SK-N-SH treated with all-trans-retinoic acid at 6 μM for 48 hours (cell line): Measurements from ENCODE around the gene CANT1.

Experiments used
- ARNTL ChIP-seq: fragments of 450-650 bp; formaldehyde crosslinking; IDR thresholded peaks from 2 replicates; pipeline ENCODE4 v1.5.0; 2020; ENCODE audit warnings: low read depth, mild to moderate bottlenecking, moderate library complexity, borderline replicate concordance
- BACH2 ChIP-seq: fragments of 250-450 bp; sonication (Bioruptor Pico); IDR thresholded peaks from 2 replicates; pipeline ENCODE4 v1.9.0; 2021; ENCODE audit warnings: mild to moderate bottlenecking, borderline replicate concordance
- CSDC2 ChIP-seq: fragments of 250-450 bp; sonication (Bioruptor Pico); IDR thresholded peaks from 2 replicates; pipeline ENCODE4 v1.5.0; 2020; ENCODE audit warnings: mild to moderate bottlenecking, moderate library complexity
- OSR1 ChIP-seq: fragments of 250-450 bp; sonication (Bioruptor Pico); IDR thresholded peaks from 2 replicates; pipeline ENCODE4 v1.8.0; 2022; ENCODE audit warnings: moderate library complexity, mild to moderate bottlenecking, inconsistent platforms
- RARB ChIP-seq: fragments of 250-450 bp; sonication (Bioruptor Pico); IDR thresholded peaks from 2 replicates; pipeline ENCODE4 v1.8.0; 2021; ENCODE audit warnings: mild to moderate bottlenecking, moderate library complexity
- SNAI2 ChIP-seq: fragments of 250-450 bp; sonication (Bioruptor Pico); IDR thresholded peaks from 2 replicates; pipeline ENCODE4 v1.5.0; 2020; ENCODE audit warnings: mild to moderate bottlenecking, moderate library complexity
- ZFP30 ChIP-seq: fragments of 450-650 bp; formaldehyde crosslinking; IDR thresholded peaks from 2 replicates; pipeline ENCODE4 v1.5.0; 2022; ENCODE audit warnings: mild to moderate bottlenecking, moderate library complexity
- ZNF70 ChIP-seq: fragments of 450-650 bp; formaldehyde crosslinking; IDR thresholded peaks from 2 replicates; pipeline ENCODE4 v1.5.0; 2020; ENCODE audit warnings: mild to moderate bottlenecking, moderate library complexity
- ZNF8 ChIP-seq: fragments of 450-650 bp; formaldehyde crosslinking; IDR thresholded peaks from 2 replicates; pipeline ENCODE4 v1.5.0; 2020; ENCODE audit warnings: mild to moderate bottlenecking, moderate library complexity
- TF ChIP-seq, protein P1 (sequence below): fragments of 250-450 bp; sonication (Bioruptor Pico); IDR thresholded peaks from 2 replicates; pipeline ENCODE4 v1.8.0; 2020; ENCODE audit warnings: mild to moderate bottlenecking, moderate library complexity, borderline replicate concordance
- TF ChIP-seq, protein P2 (sequence below): fragments of 250-450 bp; sonication (Bioruptor Pico); IDR thresholded peaks from 2 replicates; pipeline ENCODE4 v1.5.0; 2020; ENCODE audit warnings: mild to moderate bottlenecking, moderate library complexity
- TF ChIP-seq, protein P3 (sequence below): fragments of 250-450 bp; sonication (Bioruptor Pico); IDR thresholded peaks from 2 replicates; pipeline ENCODE4 v1.5.1; 2020; ENCODE audit warnings: low read depth, mild to moderate bottlenecking, moderate library complexity

DNA sequence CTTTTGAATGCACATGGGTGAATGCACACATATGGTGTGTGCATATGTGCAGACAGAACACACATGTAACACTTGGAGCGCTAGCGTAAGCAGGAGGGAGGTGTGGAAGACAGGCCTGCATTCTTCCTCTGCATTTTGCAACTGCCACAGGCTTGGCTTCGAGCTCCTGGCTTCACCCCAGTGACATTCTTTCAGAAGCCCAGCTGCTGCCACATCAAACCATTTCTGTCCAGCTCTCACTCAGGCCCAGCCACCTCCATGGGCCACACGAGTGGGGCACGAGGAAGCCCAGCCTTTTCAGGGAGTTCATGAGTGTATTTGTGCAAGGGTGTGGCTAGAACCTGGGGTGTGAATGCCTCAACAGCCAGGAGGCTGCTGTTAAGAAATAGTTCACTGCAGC, 48.6 kb downstream of the CANT1 start:
- TF ChIP-seq, protein P1, sequence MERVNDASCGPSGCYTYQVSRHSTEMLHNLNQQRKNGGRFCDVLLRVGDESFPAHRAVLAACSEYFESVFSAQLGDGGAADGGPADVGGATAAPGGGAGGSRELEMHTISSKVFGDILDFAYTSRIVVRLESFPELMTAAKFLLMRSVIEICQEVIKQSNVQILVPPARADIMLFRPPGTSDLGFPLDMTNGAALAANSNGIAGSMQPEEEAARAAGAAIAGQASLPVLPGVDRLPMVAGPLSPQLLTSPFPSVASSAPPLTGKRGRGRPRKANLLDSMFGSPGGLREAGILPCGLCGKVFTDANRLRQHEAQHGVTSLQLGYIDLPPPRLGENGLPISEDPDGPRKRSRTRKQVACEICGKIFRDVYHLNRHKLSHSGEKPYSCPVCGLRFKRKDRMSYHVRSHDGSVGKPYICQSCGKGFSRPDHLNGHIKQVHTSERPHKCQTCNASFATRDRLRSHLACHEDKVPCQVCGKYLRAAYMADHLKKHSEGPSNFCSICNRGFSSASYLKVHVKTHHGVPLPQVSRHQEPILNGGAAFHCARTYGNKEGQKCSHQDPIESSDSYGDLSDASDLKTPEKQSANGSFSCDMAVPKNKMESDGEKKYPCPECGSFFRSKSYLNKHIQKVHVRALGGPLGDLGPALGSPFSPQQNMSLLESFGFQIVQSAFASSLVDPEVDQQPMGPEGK (CRISPR knock-in tag), result no peak
- TF ChIP-seq ZNF8 (CRISPR knock-in tag) (no peak), BACH2 (CRISPR knock-in tag) (no peak), CSDC2 (no peak), SNAI2 (CRISPR knock-in tag) (no peak), ZNF70 (CRISPR knock-in tag) (no peak), ZFP30 (CRISPR knock-in tag) (no peak), OSR1 (CRISPR knock-in tag) (no peak), RARB (CRISPR knock-in tag) (no peak), ARNTL (CRISPR knock-in tag) (no peak)
- TF ChIP-seq, protein P2, sequence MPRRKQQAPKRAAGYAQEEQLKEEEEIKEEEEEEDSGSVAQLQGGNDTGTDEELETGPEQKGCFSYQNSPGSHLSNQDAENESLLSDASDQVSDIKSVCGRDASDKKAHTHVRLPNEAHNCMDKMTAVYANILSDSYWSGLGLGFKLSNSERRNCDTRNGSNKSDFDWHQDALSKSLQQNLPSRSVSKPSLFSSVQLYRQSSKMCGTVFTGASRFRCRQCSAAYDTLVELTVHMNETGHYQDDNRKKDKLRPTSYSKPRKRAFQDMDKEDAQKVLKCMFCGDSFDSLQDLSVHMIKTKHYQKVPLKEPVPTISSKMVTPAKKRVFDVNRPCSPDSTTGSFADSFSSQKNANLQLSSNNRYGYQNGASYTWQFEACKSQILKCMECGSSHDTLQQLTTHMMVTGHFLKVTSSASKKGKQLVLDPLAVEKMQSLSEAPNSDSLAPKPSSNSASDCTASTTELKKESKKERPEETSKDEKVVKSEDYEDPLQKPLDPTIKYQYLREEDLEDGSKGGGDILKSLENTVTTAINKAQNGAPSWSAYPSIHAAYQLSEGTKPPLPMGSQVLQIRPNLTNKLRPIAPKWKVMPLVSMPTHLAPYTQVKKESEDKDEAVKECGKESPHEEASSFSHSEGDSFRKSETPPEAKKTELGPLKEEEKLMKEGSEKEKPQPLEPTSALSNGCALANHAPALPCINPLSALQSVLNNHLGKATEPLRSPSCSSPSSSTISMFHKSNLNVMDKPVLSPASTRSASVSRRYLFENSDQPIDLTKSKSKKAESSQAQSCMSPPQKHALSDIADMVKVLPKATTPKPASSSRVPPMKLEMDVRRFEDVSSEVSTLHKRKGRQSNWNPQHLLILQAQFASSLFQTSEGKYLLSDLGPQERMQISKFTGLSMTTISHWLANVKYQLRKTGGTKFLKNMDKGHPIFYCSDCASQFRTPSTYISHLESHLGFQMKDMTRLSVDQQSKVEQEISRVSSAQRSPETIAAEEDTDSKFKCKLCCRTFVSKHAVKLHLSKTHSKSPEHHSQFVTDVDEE (CRISPR knock-in tag), result no peak
- TF ChIP-seq, protein P3, sequence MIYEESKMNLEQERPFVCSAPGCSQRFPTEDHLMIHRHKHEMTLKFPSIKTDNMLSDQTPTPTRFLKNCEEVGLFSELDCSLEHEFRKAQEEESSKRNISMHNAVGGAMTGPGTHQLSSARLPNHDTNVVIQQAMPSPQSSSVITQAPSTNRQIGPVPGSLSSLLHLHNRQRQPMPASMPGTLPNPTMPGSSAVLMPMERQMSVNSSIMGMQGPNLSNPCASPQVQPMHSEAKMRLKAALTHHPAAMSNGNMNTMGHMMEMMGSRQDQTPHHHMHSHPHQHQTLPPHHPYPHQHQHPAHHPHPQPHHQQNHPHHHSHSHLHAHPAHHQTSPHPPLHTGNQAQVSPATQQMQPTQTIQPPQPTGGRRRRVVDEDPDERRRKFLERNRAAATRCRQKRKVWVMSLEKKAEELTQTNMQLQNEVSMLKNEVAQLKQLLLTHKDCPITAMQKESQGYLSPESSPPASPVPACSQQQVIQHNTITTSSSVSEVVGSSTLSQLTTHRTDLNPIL (CRISPR knock-in tag), result no peak
